ACC112 (cell line): Measurements from ENCODE around the gene SKIC3.

Source experiments
- H2AFZ ChIP-seq: fragments of 200-600 bp; sonication (generic); one replicate; pipeline ENCODE4 v1.6.0; 2017; ENCODE audit warnings: antibody characterized with exemption, low read length; ENCODE audit not compliant: unreplicated experiment
- H3K27ac ChIP-seq: fragments of 200-600 bp; sonication (generic); 2 replicates; pipeline ENCODE4 v1.5.1; 2014; ENCODE audit warnings: low read depth, mild to moderate bottlenecking, antibody characterized with exemption, low read length, moderate library complexity
- H3K27me3 ChIP-seq: fragments of 200-600 bp; sonication (generic); 2 replicates; pipeline ENCODE4 v1.6.1; 2014; ENCODE audit warnings: mild to moderate bottlenecking, antibody characterized with exemption, low read length, moderate library complexity, mixed read lengths; ENCODE audit not compliant: insufficient read depth
- H3K36me3 ChIP-seq: fragments of 200-600 bp; sonication (generic); 2 replicates; pipeline ENCODE4 v1.6.1; 2016; ENCODE audit warnings: mild to moderate bottlenecking, antibody characterized with exemption, low read length, moderate library complexity, mixed read lengths; ENCODE audit not compliant: insufficient read depth
- H3K4me1 ChIP-seq: fragments of 200-600 bp; sonication (generic); one replicate; pipeline ENCODE4 v1.6.1; 2016; ENCODE audit warnings: low read length, mixed read lengths; ENCODE audit not compliant: insufficient read depth, unreplicated experiment, control insufficient read depth
- H3K4me3 ChIP-seq: fragments of 200-600 bp; sonication (generic); 2 replicates; pipeline ENCODE4 v1.5.1; 2014; ENCODE audit warnings: mild to moderate bottlenecking, low read depth, low read length
- H3K79me2 ChIP-seq: fragments of 200-600 bp; sonication (generic); one replicate; pipeline ENCODE4 v1.6.0; 2016; ENCODE audit warnings: low read length; ENCODE audit not compliant: control insufficient read depth, unreplicated experiment, insufficient read depth

Gene SKIC3

GRCh38 chr5:95508550-95508949 is 46.2 kb downstream of the SKIC3 start:
- H3K27me3 ChIP-seq, result no peaks in the 10 kb centered on the region
- H3K4me3 ChIP-seq, result no peak overlapping the region
- H3K27ac ChIP-seq, result no peak overlapping the region
- H3K79me2 ChIP-seq, result no peaks in the 10 kb centered on the region
- H3K4me1 ChIP-seq, result no peaks in the 10 kb centered on the region
- peaks cover 35% of the 10 kb centered on the region for H3K36me3 ChIP-seq
- H2AFZ ChIP-seq, result no peak overlapping the region
